ENCODE results near the gene VTI1A. TPM values are rescaled to one million over a fixed set of nuclear protein-coding genes. Genes with fewer than 3 reads are reported as not detected.

Gene VTI1A
- total and polyA plus RNA-seq, 2 experiments from 2014 or later = 26.8 to 31.0 TPM

DNA sequence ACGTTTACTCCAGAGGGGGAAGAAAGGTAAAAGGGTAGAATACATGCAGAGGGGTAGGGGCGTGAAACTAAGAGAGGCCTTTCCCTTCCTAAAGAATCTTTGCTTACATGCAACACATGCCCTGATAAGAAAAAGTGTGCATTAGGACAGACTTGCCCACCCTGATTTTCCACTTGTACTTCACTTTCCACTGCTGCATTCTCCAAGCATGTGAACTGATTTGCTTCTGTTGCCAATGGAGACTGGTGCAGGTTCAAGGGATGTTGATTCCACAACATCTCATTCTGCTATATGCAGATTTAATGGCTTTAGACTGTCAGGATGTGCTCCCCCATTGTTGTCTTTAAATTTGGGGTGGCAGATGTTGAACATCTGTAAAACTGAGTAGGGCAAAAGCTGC lies 265.5 kb downstream of the VTI1A start:
- no peak overlapping the region for H3K4me3 Mint-ChIP-seq
- peaks cover 7% of the 10 kb centered on the region for H3K27me3 Mint-ChIP-seq (ENCODE audit: insufficient read depth, low read depth, poor library complexity)
- H2AFZ ChIP-seq = no peak overlapping the region
- no peaks in the 10 kb centered on the region; the same call in 1 of the 2 replicates for H3F3A ChIP-seq (replicated peaks; ENCODE audit: low read depth)
- no peak overlapping the region for H3K4me3 ChIP-seq
- peaks cover 3% of the 10 kb centered on the region; the same call in 1 of the 3 replicates for H3K36me3 Mint-ChIP-seq (ENCODE audit: low read depth)
- no peaks in the 10 kb centered on the region for H3K79me2 ChIP-seq (replicated peaks; ENCODE audit: insufficient read depth)
- H3K4me1 Mint-ChIP-seq = peaks cover 42% of the 10 kb centered on the region
- no peak overlapping the region for H3K27ac ChIP-seq (ENCODE audit: low read depth)
- H3K27ac Mint-ChIP-seq = no peak overlapping the region
- no peaks in the 10 kb centered on the region for H3K27me3 ChIP-seq (ENCODE audit: insufficient read depth)
- TF ChIP-seq ZNF114 (CRISPR knock-in tag; IDR thresholded peaks at IDR 0.05) (no peak), CREB1 (CRISPR knock-in tag; IDR thresholded peaks at IDR 0.05; ENCODE audit: low read depth) (no peak), JUNB (IDR thresholded peaks at IDR 0.05; ENCODE audit: unreplicated experiment) (no peak), ZNF331 (CRISPR knock-in tag; IDR thresholded peaks at IDR 0.05; ENCODE audit: low read depth) (no peak), POLR2AphosphoS5 (IDR thresholded peaks at IDR 0.05; ENCODE audit: low read depth) (no peak)
- TF ChIP-seq, protein P1, sequence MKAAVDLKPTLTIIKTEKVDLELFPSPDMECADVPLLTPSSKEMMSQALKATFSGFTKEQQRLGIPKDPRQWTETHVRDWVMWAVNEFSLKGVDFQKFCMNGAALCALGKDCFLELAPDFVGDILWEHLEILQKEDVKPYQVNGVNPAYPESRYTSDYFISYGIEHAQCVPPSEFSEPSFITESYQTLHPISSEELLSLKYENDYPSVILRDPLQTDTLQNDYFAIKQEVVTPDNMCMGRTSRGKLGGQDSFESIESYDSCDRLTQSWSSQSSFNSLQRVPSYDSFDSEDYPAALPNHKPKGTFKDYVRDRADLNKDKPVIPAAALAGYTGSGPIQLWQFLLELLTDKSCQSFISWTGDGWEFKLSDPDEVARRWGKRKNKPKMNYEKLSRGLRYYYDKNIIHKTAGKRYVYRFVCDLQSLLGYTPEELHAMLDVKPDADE (IDR thresholded peaks at IDR 0.05) = no peak
- TF ChIP-seq, protein P2, sequence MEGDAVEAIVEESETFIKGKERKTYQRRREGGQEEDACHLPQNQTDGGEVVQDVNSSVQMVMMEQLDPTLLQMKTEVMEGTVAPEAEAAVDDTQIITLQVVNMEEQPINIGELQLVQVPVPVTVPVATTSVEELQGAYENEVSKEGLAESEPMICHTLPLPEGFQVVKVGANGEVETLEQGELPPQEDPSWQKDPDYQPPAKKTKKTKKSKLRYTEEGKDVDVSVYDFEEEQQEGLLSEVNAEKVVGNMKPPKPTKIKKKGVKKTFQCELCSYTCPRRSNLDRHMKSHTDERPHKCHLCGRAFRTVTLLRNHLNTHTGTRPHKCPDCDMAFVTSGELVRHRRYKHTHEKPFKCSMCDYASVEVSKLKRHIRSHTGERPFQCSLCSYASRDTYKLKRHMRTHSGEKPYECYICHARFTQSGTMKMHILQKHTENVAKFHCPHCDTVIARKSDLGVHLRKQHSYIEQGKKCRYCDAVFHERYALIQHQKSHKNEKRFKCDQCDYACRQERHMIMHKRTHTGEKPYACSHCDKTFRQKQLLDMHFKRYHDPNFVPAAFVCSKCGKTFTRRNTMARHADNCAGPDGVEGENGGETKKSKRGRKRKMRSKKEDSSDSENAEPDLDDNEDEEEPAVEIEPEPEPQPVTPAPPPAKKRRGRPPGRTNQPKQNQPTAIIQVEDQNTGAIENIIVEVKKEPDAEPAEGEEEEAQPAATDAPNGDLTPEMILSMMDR (conservative IDR thresholded peaks at IDR 0.05; ENCODE audit: low read depth in 2 of 2) = no peak
- TF ChIP-seq, protein P3, sequence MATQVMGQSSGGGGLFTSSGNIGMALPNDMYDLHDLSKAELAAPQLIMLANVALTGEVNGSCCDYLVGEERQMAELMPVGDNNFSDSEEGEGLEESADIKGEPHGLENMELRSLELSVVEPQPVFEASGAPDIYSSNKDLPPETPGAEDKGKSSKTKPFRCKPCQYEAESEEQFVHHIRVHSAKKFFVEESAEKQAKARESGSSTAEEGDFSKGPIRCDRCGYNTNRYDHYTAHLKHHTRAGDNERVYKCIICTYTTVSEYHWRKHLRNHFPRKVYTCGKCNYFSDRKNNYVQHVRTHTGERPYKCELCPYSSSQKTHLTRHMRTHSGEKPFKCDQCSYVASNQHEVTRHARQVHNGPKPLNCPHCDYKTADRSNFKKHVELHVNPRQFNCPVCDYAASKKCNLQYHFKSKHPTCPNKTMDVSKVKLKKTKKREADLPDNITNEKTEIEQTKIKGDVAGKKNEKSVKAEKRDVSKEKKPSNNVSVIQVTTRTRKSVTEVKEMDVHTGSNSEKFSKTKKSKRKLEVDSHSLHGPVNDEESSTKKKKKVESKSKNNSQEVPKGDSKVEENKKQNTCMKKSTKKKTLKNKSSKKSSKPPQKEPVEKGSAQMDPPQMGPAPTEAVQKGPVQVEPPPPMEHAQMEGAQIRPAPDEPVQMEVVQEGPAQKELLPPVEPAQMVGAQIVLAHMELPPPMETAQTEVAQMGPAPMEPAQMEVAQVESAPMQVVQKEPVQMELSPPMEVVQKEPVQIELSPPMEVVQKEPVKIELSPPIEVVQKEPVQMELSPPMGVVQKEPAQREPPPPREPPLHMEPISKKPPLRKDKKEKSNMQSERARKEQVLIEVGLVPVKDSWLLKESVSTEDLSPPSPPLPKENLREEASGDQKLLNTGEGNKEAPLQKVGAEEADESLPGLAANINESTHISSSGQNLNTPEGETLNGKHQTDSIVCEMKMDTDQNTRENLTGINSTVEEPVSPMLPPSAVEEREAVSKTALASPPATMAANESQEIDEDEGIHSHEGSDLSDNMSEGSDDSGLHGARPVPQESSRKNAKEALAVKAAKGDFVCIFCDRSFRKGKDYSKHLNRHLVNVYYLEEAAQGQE (IDR thresholded peaks at IDR 0.05; ENCODE audit: unreplicated experiment) = no peak
- ATAC-seq (no peak), DNase-seq (ENCODE audit: low spot score) (no peak)
- peaks cover 37% of the 10 kb centered on the region for H3K4me1 ChIP-seq (ENCODE audit: insufficient read depth)
- no peaks in the 10 kb centered on the region for H4K20me1 ChIP-seq (replicated peaks; ENCODE audit: insufficient read depth)
- no peaks in the 10 kb centered on the region for H3K36me3 ChIP-seq (ENCODE audit: insufficient read depth)
- H3K4me2 ChIP-seq = no peak overlapping the region
- H3K9me2 ChIP-seq (ENCODE audit: insufficient read depth) = no peaks in the 10 kb centered on the region; the same call in 1 of the 2 replicates
- H3K9me3 Mint-ChIP-seq = no peaks in the 10 kb centered on the region

DNA sequence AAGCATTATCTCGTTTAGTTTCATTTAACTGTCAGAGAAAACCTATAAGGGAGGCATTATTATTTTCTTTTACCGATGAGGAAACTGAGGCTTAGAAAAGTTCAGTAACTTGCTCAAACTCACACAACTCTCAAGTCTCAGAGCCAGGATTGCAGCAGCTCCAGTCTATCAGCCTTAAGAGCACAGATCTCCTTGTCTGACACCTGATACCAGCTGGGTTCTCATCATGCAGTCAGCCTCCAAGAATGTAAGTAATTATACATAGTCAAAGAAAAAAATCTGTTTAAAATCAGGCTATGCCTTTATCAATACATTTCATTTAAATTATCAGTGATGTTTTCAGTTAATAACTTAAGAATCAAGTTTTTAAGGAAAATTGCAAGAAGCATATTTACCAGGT lies 266.4 kb downstream of the VTI1A start:
- Mint-ChIP-seq H3K4me3 (no peak overlapping the region), H3K9me3 (no peaks in the 10 kb centered on the region), H3K27me3 (ENCODE audit: insufficient read depth, low read depth, poor library complexity) (peaks cover 7% of the 10 kb centered on the region), H3K36me3 (ENCODE audit: low read depth) (peaks cover 3% of the 10 kb centered on the region; the same call in 1 of the 3 replicates), H3K4me1 (peaks cover 48% of the 10 kb centered on the region), H3K27ac (no peak overlapping the region)
- no peaks in the 10 kb centered on the region for H3K79me2 ChIP-seq (replicated peaks; ENCODE audit: insufficient read depth)
- H2AFZ ChIP-seq = no peak overlapping the region
- no peaks in the 10 kb centered on the region for H3K36me3 ChIP-seq (ENCODE audit: insufficient read depth)
- no peak overlapping the region for H3K4me2 ChIP-seq
- no peaks in the 10 kb centered on the region; the same call in 1 of the 2 replicates for H3K9me2 ChIP-seq (ENCODE audit: insufficient read depth)
- peaks cover 37% of the 10 kb centered on the region for H3K4me1 ChIP-seq (ENCODE audit: insufficient read depth)
- H4K20me1 ChIP-seq (replicated peaks; ENCODE audit: insufficient read depth) = no peaks in the 10 kb centered on the region
- H3K27me3 ChIP-seq (ENCODE audit: insufficient read depth) = no peaks in the 10 kb centered on the region
- peak; percentile 44 for ATAC-seq
- H3F3A ChIP-seq (replicated peaks; ENCODE audit: low read depth) = no peaks in the 10 kb centered on the region; the same call in 1 of the 2 replicates
- H3K4me3 ChIP-seq = no peak overlapping the region
- no peak for DNase-seq (ENCODE audit: low spot score)
- H3K27ac ChIP-seq (ENCODE audit: low read depth) = no peak overlapping the region
- TF ChIP-seq POLR2AphosphoS5 (IDR thresholded peaks at IDR 0.05; ENCODE audit: low read depth) = no peak
- TF ChIP-seq STAT1 (IDR thresholded peaks at IDR 0.05; ENCODE audit: unreplicated experiment) = no peak
- TF ChIP-seq CREB1 (CRISPR knock-in tag; IDR thresholded peaks at IDR 0.05; ENCODE audit: low read depth) = no peak
